H1 (cell line): Measurements from ENCODE around the gene POLA1. TPM values are rescaled to one million over a fixed set of nuclear protein-coding genes. Genes with fewer than 3 reads are reported as not detected.

ENCODE experiments used
- CTCF ChIA-PET: fragments of 300-600 bp; sonication (Branson Sonifier 250); formaldehyde crosslinking; loops from one replicate; lab custom pipeline; 2021; ENCODE audit not compliant: partially characterized antibody; lab: Charles Lee
- POLR2A ChIA-PET: fragments of 300-600 bp; sonication (Branson Sonifier 250); formaldehyde crosslinking; loops from one replicate; lab custom pipeline; 2021; ENCODE audit warnings: inconsistent platforms; ENCODE audit not compliant: partially characterized antibody; lab: Charles Lee
- DNase-seq, 2 experiments: peaks; one replicate each; pipeline versions ENCODE4 v3.0.0 to v3.0.0-alpha.2; 2010 to 2022; ENCODE audit warnings: low spot score in 2 of 2, low read depth in 1 of 2, mixed read lengths in 1 of 2
- FAIRE-seq: peaks from 2 replicates; lab custom pipeline; 2011; peaks lifted over from hg19 to GRCh38; lab: Jason Lieb, UNC
- H2AFZ ChIP-seq: 2 replicates; pipeline ENCODE4 v1.8.1; 2012; ENCODE audit warnings: low read length, inconsistent platforms
- H2AK5ac ChIP-seq: 2 replicates; pipeline ENCODE4 v1.6.1; 2013; ENCODE audit warnings: low read depth, low read length
- H2BK120ac ChIP-seq: replicated peaks from 2 replicates; pipeline ENCODE3; 2013; ENCODE audit warnings: low read depth, low read length, inconsistent platforms
- H2BK12ac ChIP-seq: 2 replicates; pipeline ENCODE4 v1.6.1; 2013; ENCODE audit warnings: low read depth, low read length
- H2BK15ac ChIP-seq: 2 replicates; pipeline ENCODE4 v1.6.1; 2013; ENCODE audit warnings: low read length
- H2BK20ac ChIP-seq: 2 replicates; pipeline ENCODE4 v1.6.1; 2013; ENCODE audit warnings: low read length
- H2BK5ac ChIP-seq: 2 replicates; pipeline ENCODE4 v1.6.1; 2013; ENCODE audit warnings: low read depth, low read length
- H3K14ac ChIP-seq: 2 replicates; pipeline ENCODE4 v1.6.1; 2013; ENCODE audit warnings: inconsistent platforms; ENCODE audit not compliant: insufficient read length
- H3K18ac ChIP-seq: 2 replicates; pipeline ENCODE4 v1.6.1; 2013; ENCODE audit warnings: low read length; ENCODE audit errors: extremely low read depth
- H3K23ac ChIP-seq: 2 replicates; pipeline ENCODE4 v1.6.1; 2013; ENCODE audit warnings: inconsistent platforms; ENCODE audit not compliant: insufficient read length
- H3K23me2 ChIP-seq: 2 replicates; pipeline ENCODE4 v1.6.1; 2013; ENCODE audit warnings: low read depth, low read length
- H3K27ac ChIP-seq: 2 replicates; pipeline ENCODE4 v1.6.1; 2011; ENCODE audit warnings: low read depth, low read length, inconsistent platforms
- H3K27me3 ChIP-seq, 4 experiments: replicated peaks in 1 of 4; 1 replicate in 1 of 4; 2 replicates in 3 of 4; pipeline versions ENCODE4 v1.6.1 to v1.8.1; 2011 to 2013; ENCODE audit warnings: low read length in 3 of 4, mild to moderate bottlenecking in 3 of 4, inconsistent platforms in 2 of 4, mixed read lengths in 2 of 4, moderate library complexity in 1 of 4; ENCODE audit not compliant: control insufficient read depth in 3 of 4, insufficient read depth in 3 of 4; ENCODE audit errors: extremely low read depth in 1 of 4
- H3K36me3 ChIP-seq, 4 experiments: 2 replicates each; pipeline versions ENCODE4 v1.6.1 to v1.8.1; 2011 to 2013; ENCODE audit warnings: mild to moderate bottlenecking in 4 of 4, low read length in 3 of 4, moderate library complexity in 2 of 4, control low read depth in 1 of 4, inconsistent platforms in 1 of 4; ENCODE audit not compliant: insufficient read depth in 4 of 4, control insufficient read depth in 2 of 4
- H3K4ac ChIP-seq: replicated peaks from 2 replicates; pipeline ENCODE3; 2013; ENCODE audit warnings: low read length, low read depth, mixed read lengths, inconsistent platforms; ENCODE audit not compliant: insufficient read length
- H3K4me1 ChIP-seq, 4 experiments: replicated peaks in 1 of 4; 1 replicate in 1 of 4; 2 replicates in 3 of 4; pipeline versions ENCODE4 v1.6.1 to v1.8.1; 2011 to 2013; ENCODE audit warnings: low read length in 3 of 4, inconsistent platforms in 2 of 4, mixed read lengths in 1 of 4; ENCODE audit not compliant: insufficient read depth in 4 of 4, control insufficient read depth in 3 of 4
- H3K4me2 ChIP-seq, 2 experiments: 2 replicates each; pipeline versions ENCODE4 v1.6.1 to v1.8.1; 2011 to 2013; ENCODE audit warnings: low read depth in 2 of 2, low read length in 2 of 2, control low read depth in 1 of 2, inconsistent platforms in 1 of 2, mild to moderate bottlenecking in 1 of 2; ENCODE audit not compliant: insufficient read depth in 1 of 2
- H3K4me3 ChIP-seq, 4 experiments: fragments of 200-600, 300-600 bp in 1 of 4; sonication (generic), shearing (Covaris generic), sonication (Bioruptor Twin) in 1 of 4; 2 replicates each; pipeline versions ENCODE4 v1.5.1 to v1.8.1; 2011 to 2016; ENCODE audit warnings: low read length in 4 of 4, low read depth in 3 of 4, control low read depth in 2 of 4, inconsistent platforms in 2 of 4, mild to moderate bottlenecking in 2 of 4, mixed read lengths in 1 of 4, moderate library complexity in 1 of 4; ENCODE audit not compliant: insufficient read depth in 2 of 4; ENCODE audit errors: extremely low read depth in 1 of 4
- H3K56ac ChIP-seq: replicated peaks from 2 replicates; pipeline ENCODE3; 2013; ENCODE audit warnings: low read depth, mild to moderate bottlenecking, mixed read lengths, low read length, inconsistent platforms; ENCODE audit not compliant: insufficient read length
- H3K79me1 ChIP-seq: 2 replicates; pipeline ENCODE4 v1.6.1; 2013; ENCODE audit warnings: low read depth, low read length, control low read depth
- H3K79me2 ChIP-seq, 2 experiments: 2 replicates each; pipeline versions ENCODE4 v1.6.1 to v1.8.1; 2012 to 2013; ENCODE audit warnings: low read length in 2 of 2, mild to moderate bottlenecking in 2 of 2, inconsistent platforms in 1 of 2; ENCODE audit not compliant: insufficient read depth in 2 of 2, control insufficient read depth in 1 of 2
- H3K9ac ChIP-seq, 4 experiments: replicated peaks in 1 of 4; 1 replicate in 1 of 4; 2 replicates in 3 of 4; pipeline versions ENCODE4 v1.6.1 to v1.8.1; 2011 to 2013; ENCODE audit warnings: low read depth in 3 of 4, low read length in 3 of 4, control low read depth in 2 of 4, mild to moderate bottlenecking in 2 of 4, moderate library complexity in 2 of 4, inconsistent platforms in 1 of 4; ENCODE audit errors: extremely low read depth in 1 of 4
- H3K9me3 ChIP-seq, 2 experiments: 2 replicates each; pipeline versions ENCODE4 v1.6.1 to v1.8.1; 2012 to 2013; ENCODE audit warnings: mild to moderate bottlenecking in 2 of 2, moderate library complexity in 2 of 2, control low read depth in 1 of 2, inconsistent platforms in 1 of 2, low read depth in 1 of 2, low read length in 1 of 2, mixed read lengths in 1 of 2; ENCODE audit not compliant: insufficient read depth in 2 of 2
- H4K20me1 ChIP-seq, 2 experiments: replicated peaks in 1 of 2; 2 replicates each; pipeline versions ENCODE3 to v1.8.1; 2011 to 2013; ENCODE audit warnings: inconsistent platforms in 2 of 2, low read length in 2 of 2, mild to moderate bottlenecking in 1 of 2; ENCODE audit not compliant: insufficient read depth in 2 of 2, control insufficient read depth in 1 of 2
- H4K5ac ChIP-seq: 2 replicates; pipeline ENCODE4 v1.6.1; 2013; ENCODE audit warnings: low read length, low read depth, mixed read lengths, inconsistent platforms; ENCODE audit not compliant: insufficient read length
- H4K8ac ChIP-seq: 2 replicates; pipeline ENCODE4 v1.8.0; 2013; ENCODE audit warnings: mild to moderate bottlenecking, moderate library complexity, low read length, inconsistent platforms; ENCODE audit not compliant: insufficient read depth; ENCODE audit errors: extremely low read depth
- H4K91ac ChIP-seq: replicated peaks from 2 replicates; pipeline ENCODE3; 2013; ENCODE audit warnings: low read length, mixed read lengths, inconsistent platforms; ENCODE audit not compliant: insufficient read length
- BACH1 ChIP-seq: IDR thresholded peaks from 2 replicates; pipeline ENCODE4 v1.6.1; 2012; ENCODE audit warnings: low read length, improper control_type of control experiment
- BCL11A ChIP-seq, 2 experiments: IDR thresholded peaks; one replicate each; pipeline ENCODE4 v1.6.1; 2011; ENCODE audit warnings: low read depth in 2 of 2, low read length in 2 of 2, mild to moderate bottlenecking in 2 of 2
- GABPA ChIP-seq: IDR thresholded peaks from 2 replicates; pipeline ENCODE4 v1.6.1; 2011; ENCODE audit warnings: mild to moderate bottlenecking, low read length, moderate library complexity, borderline replicate concordance; ENCODE audit not compliant: insufficient read depth
- HDAC2 ChIP-seq, 2 experiments: fragments of 300-600 bp in 1 of 2; sonication (generic) in 1 of 2; IDR thresholded peaks; 2 replicates each; pipeline ENCODE4 v1.6.1; 2011 to 2012; ENCODE audit warnings: low read depth in 2 of 2, low read length in 2 of 2, mild to moderate bottlenecking in 2 of 2, moderate library complexity in 2 of 2, borderline replicate concordance in 1 of 2, inconsistent platforms in 1 of 2
- HDAC6 ChIP-seq: IDR thresholded peaks from one replicate; pipeline ENCODE4 v1.7.1; 2012; ENCODE audit warnings: low read depth, mild to moderate bottlenecking, inconsistent platforms, low read length, moderate library complexity
- JUN ChIP-seq: IDR thresholded peaks from 2 replicates; pipeline ENCODE4 v1.6.1; 2011; ENCODE audit warnings: low read depth, mild to moderate bottlenecking, improper control_type of control experiment, low read length
- KDM1A ChIP-seq: fragments of 200-600, 300-600 bp; sonication (generic); IDR thresholded peaks from 2 replicates; pipeline ENCODE4 v1.7.1; 2016; ENCODE audit warnings: mild to moderate bottlenecking, low read length, borderline replicate concordance
- KDM4A ChIP-seq: IDR thresholded peaks from one replicate; pipeline ENCODE4 v1.7.1; 2012; ENCODE audit warnings: low read depth, mild to moderate bottlenecking, moderate library complexity, low read length, inconsistent platforms; ENCODE audit not compliant: severe bottlenecking
- MAX ChIP-seq: IDR thresholded peaks from 2 replicates; pipeline ENCODE4 v1.6.1; 2012; ENCODE audit warnings: inconsistent platforms
- NRF1 ChIP-seq: IDR thresholded peaks from 2 replicates; pipeline ENCODE4 v1.6.1; 2011; ENCODE audit warnings: mild to moderate bottlenecking, low read depth, low read length, improper control_type of control experiment
- SAP30 ChIP-seq: fragments of 300-600 bp; sonication (generic); IDR thresholded peaks from 2 replicates; pipeline ENCODE4 v1.7.1; 2012; ENCODE audit warnings: low read length, moderate library complexity, mild to moderate bottlenecking, inconsistent platforms; ENCODE audit not compliant: insufficient read depth, insufficient replicate concordance
- YY1 ChIP-seq: IDR thresholded peaks from 2 replicates; pipeline ENCODE4 v1.6.1; 2011; ENCODE audit warnings: low read depth, mild to moderate bottlenecking, low read length
- ZNF274 ChIP-seq: IDR thresholded peaks from 2 replicates; pipeline ENCODE4 v1.7.0; 2012; ENCODE audit warnings: low read length, borderline replicate concordance; ENCODE audit errors: extremely low read depth
- WGBS, 2 experiments: shearing (Covaris generic) in 1 of 2; methylation state at CpG; one replicate each; pipeline versions ENCODE4 v1.1.6 to v1.1.7; 2013 to 2015; ENCODE audit warnings: low lambda C conversion rate in 2 of 2, mixed read lengths in 2 of 2, inconsistent platforms in 1 of 2, low coverage in 1 of 2, missing lambda C conversion rate in 1 of 2; ENCODE audit not compliant: insufficient replicate concordance in 2 of 2, insufficient coverage in 1 of 2, insufficient read length in 1 of 2; ENCODE audit errors: extremely low coverage in 1 of 2, missing lambda C conversion rate in 1 of 2; 5-methylcytosine and 5-hydroxymethylcytosine counted together
- polyA plus RNA-seq, 7 experiments: library from polyadenylated mRNA; depleted of rRNA in 3 of 7; stranded (reverse) in 5 of 7; unstranded in 2 of 7; fragments of >200 nt in 5 of 7; fragments of 200-250 nt in 2 of 7; gene quantifications; 1 replicate in 5 of 7; 2 replicates in 1 of 7; 4 replicates in 1 of 7; pipeline versions ENCODE4 v1.2.1 to v1.2.3, GENCODE V29; 2011 to 2013; ENCODE audit warnings: missing spikeins in 2 of 7, mixed read lengths in 2 of 7
- total RNA-seq: library from RNA; stranded (reverse); fragmentation: NEBNext Ultra II Directional; extraction: Animal tissue kit (Norgen Biotek cat#: 25700); gene quantifications from 2 replicates; pipeline ENCODE4 v1.2.1, GENCODE V29; 2021

The POLA1 gene
- total and polyA plus RNA-seq, 2 of the 8 experiments (the other 6 are each of a cell fraction or from before 2014, with no cell fraction given): 5.6 to 34.9 TPM

- Histone ChIP-seq H2BK12ac (no peak overlapping the region), H3K4me3 (no peak overlapping the region), H3K56ac (no peak overlapping the region), H3K36me3 (peaks cover 2 to 20% (median 9%) of the 10 kb centered on the region in 4 experiments; a peak in 5 of 8 replicates), H3K4me1 (no peaks in the 10 kb centered on the region), H2BK20ac (no peak overlapping the region), H3K79me2 (no peaks in the 10 kb centered on the region), H3K27me3 (no peaks in the 10 kb centered on the region), H3K14ac (no peak overlapping the region), H3K4ac (no peak overlapping the region), H2BK15ac (no peak overlapping the region), H3K9ac (no peak overlapping the region), H3K4me2 (no peak overlapping the region), H4K5ac (no peak overlapping the region), H2AFZ (no peak overlapping the region), H4K20me1 (no peaks in the 10 kb centered on the region), H3K23ac (no peak overlapping the region), H3K23me2 (no peaks in the 10 kb centered on the region), H4K8ac (no peak overlapping the region), H2BK120ac (no peak overlapping the region), H3K9me3 (no peaks in the 10 kb centered on the region), H3K18ac (no peak overlapping the region), H3K79me1 (no peaks in the 10 kb centered on the region), H2BK5ac (no peak overlapping the region), H3K27ac (no peak overlapping the region), H2AK5ac (no peak overlapping the region), H4K91ac (no peak overlapping the region)
- FAIRE-seq: no peak
- ChIA-PET CTCF (no interaction called here), POLR2A (interaction anchor here (1.1 kb wide), 1 partner anchor 13 kb away, joined by 3 read pairs; no protein-coding TSS in a partner anchor)
- no peak for DNase-seq
- WGBS, 2 experiments: 96 to 100% methylated on average over 1 to 4 of the region's 4 CpGs
- TF ChIP-seq ZNF274 (no peak), JUN (no peak), BACH1 (no peak), HDAC2 (IDR thresholded peaks at IDR 0.05; ENCODE audit: borderline replicate concordance in 1 of 2, low read depth in 2 of 2, low read length in 2 of 2) (no peak), KDM1A (no peak), NRF1 (no peak), SAP30 (no peak), KDM4A (no peak), YY1 (no peak), MAX (no peak), GABPA (no peak), HDAC6 (no peak), BCL11A (IDR thresholded peaks at IDR 0.05; ENCODE audit: low read depth in 2 of 2, low read length in 2 of 2) (no peak)
Measured at GRCh38 chrX:24760363-24761000, 66.8 kb downstream of the POLA1 start.
